GM12864 (cell line): ENCODE data around the gene ZNF32.

ENCODE experiments used
- DNase-seq: peaks from one replicate; pipeline ENCODE4 v3.0.0-alpha.2; 2011; ENCODE audit warnings: low read depth
- H3K4me3 ChIP-seq: 2 replicates; pipeline ENCODE4 v1.5.1; 2011; ENCODE audit warnings: mild to moderate bottlenecking, low read depth, low read length, control low read depth
- CTCF ChIP-seq: IDR thresholded peaks from 2 replicates; pipeline ENCODE4 v1.5.1; 2011; ENCODE audit warnings: low read depth, mild to moderate bottlenecking, moderate library complexity, low read length, control low read depth, inconsistent platforms; ENCODE audit errors: missing control alignments

Gene ZNF32

GRCh38 chr10:43687373-43687772, 38.7 kb upstream of the ZNF32 start:
- no peak overlapping the region for H3K4me3 ChIP-seq
- no peak for TF ChIP-seq CTCF
- no peak for DNase-seq

GRCh38 chr10:43686414-43686813, 37.7 kb upstream of the ZNF32 start:
- peak; percentile 2 for TF ChIP-seq CTCF
- H3K4me3 ChIP-seq = no peak overlapping the region
- no peak for DNase-seq

- no peak for DNase-seq
- no peak overlapping the region for H3K4me3 ChIP-seq
- no peak for TF ChIP-seq CTCF
These were observed 37.1 kb upstream of the ZNF32 start for GRCh38 chr10:43685744-43686143.

GRCh38 chr10:43684292-43684559, 35.5 kb upstream of the ZNF32 start:
- DNase-seq = no peak
- TF ChIP-seq CTCF = no peak
- H3K4me3 ChIP-seq = no peak overlapping the region

GRCh38 chr10:43683451-43684291, 35.0 kb upstream of the ZNF32 start:
- H3K4me3 ChIP-seq = no peak overlapping the region
- DNase-seq = no peak

GRCh38 chr10:43682956-43683355, 34.3 kb upstream of the ZNF32 start:
- no peak for TF ChIP-seq CTCF
- no peak for DNase-seq
- no peak overlapping the region for H3K4me3 ChIP-seq

More at GRCh38 chr10:43683451-43684291, 35.0 kb upstream of the ZNF32 start:
- peak; percentile 82 for TF ChIP-seq CTCF

GRCh38 chr10:43681721-43682120, 33.0 kb upstream of the ZNF32 start:
- no peak for DNase-seq
- no peak overlapping the region for H3K4me3 ChIP-seq
- no peak for TF ChIP-seq CTCF
